T-helper 2 cell treated with Interferon-gamma antibody and Interleukin-4, amounts not matched to agents 5 μg/mL and 100 μg/mL, for 36 hours (primary cell): ENCODE data around the gene DNM1.

Experiments
- DNase-seq: peaks from one replicate; pipeline ENCODE4 v3.0.0; 2021; ENCODE audit warnings: low spot score
- H3K27ac Mint-ChIP-seq: one replicate; pipeline ENCODE4 v1.8.0; 2021; ENCODE audit warnings: mild to moderate bottlenecking, mixed read lengths
- H3K27me3 Mint-ChIP-seq: one replicate; pipeline ENCODE4 v1.8.0; 2021; ENCODE audit warnings: low read depth, mixed read lengths
- H3K36me3 Mint-ChIP-seq: one replicate; pipeline ENCODE4 v1.8.0; 2021; ENCODE audit warnings: low read depth, mixed read lengths
- H3K4me1 Mint-ChIP-seq: one replicate; pipeline ENCODE4 v1.8.0; 2021; ENCODE audit warnings: low read depth, mixed read lengths
- H3K4me3 Mint-ChIP-seq: one replicate; pipeline ENCODE4 v1.8.0; 2022; ENCODE audit warnings: mild to moderate bottlenecking, moderate library complexity, mixed read lengths
- H3K9me3 Mint-ChIP-seq: one replicate; pipeline ENCODE4 v1.8.0; 2021; ENCODE audit warnings: mixed read lengths

Gene DNM1

DNA sequence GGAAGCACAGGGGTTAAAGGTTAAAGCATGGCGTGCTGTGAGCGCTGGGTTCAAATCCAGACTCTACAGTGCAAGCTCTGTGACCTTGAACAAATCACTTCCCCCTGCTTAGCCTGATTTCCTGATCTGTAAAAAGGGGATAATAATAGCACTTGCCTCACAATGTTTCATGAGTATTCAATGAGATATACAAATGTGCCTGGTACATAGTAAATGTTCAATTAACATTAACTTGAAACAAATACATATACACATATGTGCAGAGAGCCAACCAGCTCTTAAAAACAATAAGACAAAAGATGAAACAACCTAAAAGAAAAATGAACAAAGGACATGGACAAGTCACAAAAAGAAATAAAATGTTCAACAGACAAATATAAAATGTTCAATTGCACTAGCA, 15.8 kb upstream of the DNM1 start:
- Mint-ChIP-seq H3K4me3 (no peak overlapping the region), H3K4me1 (peaks cover 17% of the 10 kb centered on the region), H3K9me3 (no peaks in the 10 kb centered on the region)

DNA sequence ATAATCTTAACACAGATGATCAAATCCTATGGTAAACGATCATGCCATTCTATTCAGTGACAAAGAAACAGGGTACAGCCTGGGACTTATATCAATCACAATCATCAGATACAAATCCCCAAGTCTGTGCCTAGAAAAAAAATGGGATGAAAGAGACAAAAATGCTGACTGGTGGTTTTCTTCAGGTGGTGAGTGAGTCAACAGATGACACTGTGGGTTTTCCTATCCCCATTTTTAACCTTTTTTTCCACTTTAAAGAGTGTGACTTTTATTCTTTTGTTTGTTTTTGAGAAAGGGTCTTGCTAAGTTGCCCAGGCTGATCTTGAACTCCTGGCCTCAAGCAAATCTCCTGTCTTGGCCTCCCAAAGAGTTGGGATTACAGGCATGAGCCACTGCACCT, 15.0 kb upstream of the DNM1 start:
- no peak overlapping the region for H3K4me3 Mint-ChIP-seq
- H3K27ac Mint-ChIP-seq, result no peak overlapping the region
- H3K27me3 Mint-ChIP-seq, result no peaks in the 10 kb centered on the region
- H3K36me3 Mint-ChIP-seq, result peaks cover 36% of the 10 kb centered on the region
- DNase-seq, result no peak
- H3K4me1 Mint-ChIP-seq, result peaks cover 21% of the 10 kb centered on the region
- no peaks in the 10 kb centered on the region for H3K9me3 Mint-ChIP-seq

More for the DNA sequence above, 15.8 kb upstream of the DNM1 start:
- Mint-ChIP-seq H3K36me3 (peaks cover 40% of the 10 kb centered on the region), H3K27ac (no peak overlapping the region), H3K27me3 (no peaks in the 10 kb centered on the region)
- no peak for DNase-seq

DNA sequence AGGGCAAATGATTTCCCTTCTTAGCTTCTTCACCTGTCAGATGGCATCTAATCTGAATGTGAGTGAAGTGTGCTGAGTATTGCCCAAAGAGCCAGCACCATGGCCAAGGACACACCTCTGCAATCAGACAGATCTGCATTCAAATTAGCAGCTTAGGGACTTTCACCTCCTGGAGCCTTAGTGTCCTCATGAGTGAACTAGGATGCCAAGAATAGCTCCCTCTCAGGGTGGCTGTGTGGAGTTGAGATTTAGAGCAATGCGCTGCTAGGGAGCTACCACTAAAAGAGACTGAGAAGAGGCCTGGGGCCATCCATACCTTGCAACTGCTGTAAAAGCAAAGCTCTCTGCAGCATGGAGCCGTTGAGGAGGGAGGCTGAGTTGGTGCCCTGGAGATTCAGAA, 13.2 kb upstream of the DNM1 start:
- Mint-ChIP-seq H3K27me3 (no peaks in the 10 kb centered on the region), H3K27ac (peak overlapping the region; percentile 81)
- DNase-seq, result no peak

DNA sequence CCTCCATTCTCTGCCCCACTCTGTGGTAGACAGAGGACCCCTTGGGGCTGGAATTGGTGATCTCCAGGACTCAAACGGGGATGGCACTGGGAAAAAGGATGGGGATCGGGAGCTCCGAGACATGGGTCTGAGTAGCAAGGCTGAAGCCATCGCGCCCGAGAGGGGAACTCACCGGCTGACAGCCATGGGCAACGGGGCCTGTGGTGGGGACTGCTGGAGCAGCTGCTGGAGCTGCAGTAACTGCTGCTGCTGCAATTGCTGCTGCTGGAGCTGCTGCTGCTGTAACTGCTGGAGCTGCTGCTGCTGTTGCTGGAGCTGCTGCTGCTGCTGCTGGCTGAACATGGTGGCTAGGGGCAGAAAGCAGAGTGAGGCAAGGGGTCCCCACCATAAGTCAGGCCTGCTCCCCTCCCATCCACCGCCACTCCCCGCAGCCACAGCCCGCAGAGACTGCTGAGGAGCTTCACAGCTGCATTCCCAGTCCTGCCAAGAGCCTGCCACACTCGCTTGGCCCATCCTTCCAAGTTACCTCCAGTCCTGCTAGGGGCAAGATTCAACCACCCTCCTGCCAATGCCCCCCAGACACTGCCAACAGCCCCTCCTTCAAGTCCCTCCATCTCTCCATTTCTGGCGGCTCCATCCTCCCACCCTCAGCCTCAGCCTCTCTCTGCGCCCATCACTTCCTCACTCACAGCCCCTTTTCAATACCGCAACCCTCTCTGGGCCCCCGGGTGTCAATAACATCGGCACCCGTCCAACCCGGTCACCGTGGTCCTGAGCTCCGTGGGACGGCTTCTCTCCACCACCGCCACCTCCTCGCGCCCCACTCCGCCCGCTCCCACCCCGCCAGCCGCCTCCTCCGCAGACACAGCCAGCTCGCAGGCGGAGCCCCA, 12.4 kb upstream of the DNM1 start:
- peak overlapping the region; percentile 92 for H3K27ac Mint-ChIP-seq
- peaks cover 21% of the 10 kb centered on the region for H3K4me1 Mint-ChIP-seq
- no peaks in the 10 kb centered on the region for H3K27me3 Mint-ChIP-seq
- DNase-seq, result no peak
- H3K9me3 Mint-ChIP-seq, result no peaks in the 10 kb centered on the region
- peak overlapping the region; percentile 98 for H3K4me3 Mint-ChIP-seq
- H3K36me3 Mint-ChIP-seq, result peaks cover 28% of the 10 kb centered on the region

More for the DNA sequence above, 13.2 kb upstream of the DNM1 start:
- H3K9me3 Mint-ChIP-seq, result no peaks in the 10 kb centered on the region
- peaks cover 31% of the 10 kb centered on the region for H3K36me3 Mint-ChIP-seq
- H3K4me1 Mint-ChIP-seq, result peaks cover 21% of the 10 kb centered on the region
- peak overlapping the region; percentile 98 for H3K4me3 Mint-ChIP-seq

DNA sequence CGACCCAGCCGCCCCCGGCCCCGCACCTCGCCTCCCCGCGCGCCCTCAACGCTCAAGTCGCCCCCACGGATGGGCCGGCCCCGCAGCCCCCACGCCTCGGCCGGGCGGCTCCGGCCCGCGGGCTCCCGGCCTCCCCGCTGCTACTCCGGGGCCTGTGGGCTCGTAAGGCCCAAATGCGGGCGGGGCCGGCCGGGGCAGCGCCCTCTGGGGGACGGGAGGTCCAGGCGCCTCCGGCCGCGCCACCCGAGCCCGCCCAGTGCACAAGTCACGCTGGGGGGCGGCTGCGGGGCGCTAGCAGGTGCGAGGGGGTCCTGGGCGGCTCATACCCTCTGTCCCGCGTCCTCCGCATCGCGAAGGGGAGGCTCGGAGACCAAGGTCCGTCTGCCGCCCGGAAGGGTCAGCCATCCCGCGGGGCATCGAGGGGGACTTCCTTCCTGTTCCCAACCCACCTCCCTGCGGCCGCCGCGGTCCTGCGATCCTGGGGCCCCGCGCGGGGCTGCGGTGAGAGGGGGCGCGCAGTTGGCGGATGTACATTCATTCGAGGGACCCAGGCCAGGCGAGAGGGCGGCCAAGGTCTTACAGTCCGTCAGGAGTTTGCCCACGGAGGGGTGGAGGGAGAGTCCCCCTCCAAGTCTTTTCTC, 11.7 kb upstream of the DNM1 start, which contains the start of gene CIZ1:
Gene CIZ1 (minus strand): TSS at position 167 of the 641 bp plus-strand sequence. CDS start 715 bp downstream, outside the sequence.
- Mint-ChIP-seq H3K27me3 (no peaks in the 10 kb centered on the region), H3K27ac (peak within 1 kb of the TSS; percentile 92), H3K9me3 (no peaks in the 10 kb centered on the region), H3K36me3 (peaks cover 26% of the 10 kb centered on the region), H3K4me1 (peaks cover 21% of the 10 kb centered on the region), H3K4me3 (peak within 1 kb of the TSS; percentile 98)
- DNase-seq, result peak; percentile 78

DNA sequence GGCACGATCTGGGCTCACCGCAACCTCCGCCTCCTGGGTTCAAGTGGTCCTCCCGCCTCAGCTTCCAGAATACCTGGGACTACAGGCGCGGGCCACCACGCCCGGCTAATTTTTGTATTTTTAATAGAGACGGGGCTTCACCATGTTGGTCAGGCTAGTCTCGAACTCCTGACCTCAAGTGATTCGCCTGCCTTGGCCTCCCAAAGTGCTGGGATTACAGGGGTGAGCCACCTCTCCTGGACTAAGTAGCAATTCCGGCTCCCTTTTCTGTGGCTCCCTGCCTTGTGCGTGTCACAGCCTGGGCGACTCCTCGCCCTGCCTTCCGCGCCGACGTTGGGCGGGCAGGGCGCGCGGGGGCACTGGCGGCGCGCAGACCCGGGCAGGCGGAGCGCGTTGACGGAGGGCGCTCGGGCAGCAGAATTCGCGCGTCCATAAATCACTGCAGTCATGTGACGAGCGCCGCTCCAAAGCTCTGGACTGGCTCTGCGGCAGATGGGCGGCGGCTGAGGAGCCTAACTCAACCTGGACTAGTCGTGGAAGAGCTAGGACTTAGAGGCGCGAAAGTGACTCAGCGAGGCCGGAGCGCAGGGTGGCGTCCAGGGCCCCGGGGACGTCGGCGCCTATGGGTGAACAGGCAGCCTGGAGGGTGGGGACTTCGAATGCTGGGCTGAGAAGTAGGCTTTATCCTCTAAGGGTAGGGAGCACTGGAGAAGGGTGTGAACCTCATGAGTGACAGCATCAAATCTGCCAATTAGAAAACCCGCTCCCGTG, 10.4 kb upstream of the DNM1 start:
- Mint-ChIP-seq H3K4me1 (peaks cover 20% of the 10 kb centered on the region), H3K27me3 (no peaks in the 10 kb centered on the region), H3K4me3 (peak overlapping the region; percentile 21), H3K9me3 (no peaks in the 10 kb centered on the region), H3K27ac (peak overlapping the region; percentile 36), H3K36me3 (peaks cover 20% of the 10 kb centered on the region)
- peak; percentile 58 for DNase-seq

DNA sequence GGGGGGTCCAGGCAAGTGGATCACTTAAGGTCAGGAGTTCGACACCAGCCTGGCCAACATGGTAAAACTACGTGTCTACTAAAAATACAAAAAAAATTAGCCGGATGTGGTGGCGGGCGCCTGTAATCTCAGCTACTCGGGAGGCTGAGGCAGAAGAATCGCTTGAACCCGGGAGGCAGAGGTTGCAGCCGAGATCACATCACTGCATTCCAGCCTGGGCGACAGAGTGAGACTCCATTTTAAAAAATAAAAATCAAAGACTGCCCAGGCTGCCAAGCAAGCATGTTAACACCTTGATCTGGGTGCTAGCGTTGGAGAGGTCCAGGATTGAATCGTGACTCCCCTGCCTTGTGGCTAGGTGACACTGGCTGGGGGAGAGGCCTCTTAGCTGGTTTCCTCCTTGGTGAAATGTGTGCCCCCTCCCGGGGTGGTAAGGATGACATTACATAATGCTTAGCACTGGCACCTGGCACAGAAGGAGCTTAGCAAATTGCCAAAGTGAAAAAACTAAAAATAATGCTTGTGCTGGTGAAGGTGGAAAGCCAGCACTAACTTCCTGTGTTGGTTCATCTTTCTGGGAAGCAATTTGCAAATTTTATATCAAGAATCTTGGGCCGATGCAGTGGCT, 9.6 kb upstream of the DNM1 start:
- no peak for DNase-seq
- Mint-ChIP-seq H3K27ac (no peak overlapping the region), H3K27me3 (no peaks in the 10 kb centered on the region), H3K4me3 (peak overlapping the region; percentile 21), H3K36me3 (peaks cover 14% of the 10 kb centered on the region), H3K4me1 (peaks cover 20% of the 10 kb centered on the region), H3K9me3 (no peaks in the 10 kb centered on the region)

DNA sequence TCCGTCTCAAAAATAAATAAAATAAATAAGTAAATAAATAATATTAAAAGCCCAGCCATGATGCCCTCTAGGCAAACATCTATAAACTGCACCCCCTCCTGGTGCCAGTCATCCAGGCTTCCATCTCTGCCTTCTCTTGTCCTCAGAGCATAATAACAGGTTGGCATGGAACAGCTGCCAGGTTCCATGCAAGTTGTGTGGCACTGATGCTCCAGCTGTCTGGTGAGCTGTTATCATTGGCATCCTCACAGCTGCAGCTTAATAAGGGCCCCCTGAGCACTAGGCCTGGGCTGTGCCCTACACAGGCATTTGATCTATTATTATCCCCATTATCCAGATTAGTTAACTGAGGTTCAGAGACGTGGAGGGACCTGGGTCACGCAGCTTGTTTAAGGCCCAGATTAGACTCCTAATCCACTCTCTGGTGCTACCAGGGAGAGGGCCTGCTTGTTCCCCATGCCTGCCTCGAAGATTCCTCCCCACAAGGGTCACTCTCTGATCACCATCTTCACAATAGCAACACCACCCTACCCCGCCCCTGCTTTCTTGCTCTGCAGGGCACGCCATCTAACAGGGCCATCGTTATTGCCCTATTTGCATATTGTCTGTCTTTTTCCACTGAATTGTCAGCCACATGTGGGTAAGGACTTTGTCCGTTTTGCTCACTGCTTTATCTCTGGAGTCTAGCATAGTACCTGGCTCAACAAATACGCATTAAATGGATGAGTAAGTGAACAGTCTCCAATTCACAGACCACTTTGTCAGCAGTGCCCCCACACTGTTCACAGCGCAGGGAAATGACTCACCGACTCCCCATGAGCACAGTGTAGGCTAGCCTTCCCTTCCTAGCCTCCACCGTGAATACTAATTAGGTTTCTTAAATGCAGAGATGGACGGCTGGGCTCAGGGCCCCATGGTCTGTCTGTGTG, 1.5 kb upstream of the DNM1 start:
- no peak overlapping the region for H3K4me3 Mint-ChIP-seq
- peaks cover 11% of the 10 kb centered on the region for H3K4me1 Mint-ChIP-seq
- peaks cover 29% of the 10 kb centered on the region for H3K27me3 Mint-ChIP-seq
- H3K36me3 Mint-ChIP-seq, result no peaks in the 10 kb centered on the region
- no peaks in the 10 kb centered on the region for H3K9me3 Mint-ChIP-seq
- H3K27ac Mint-ChIP-seq, result no peak overlapping the region
- DNase-seq, result no peak

DNA sequence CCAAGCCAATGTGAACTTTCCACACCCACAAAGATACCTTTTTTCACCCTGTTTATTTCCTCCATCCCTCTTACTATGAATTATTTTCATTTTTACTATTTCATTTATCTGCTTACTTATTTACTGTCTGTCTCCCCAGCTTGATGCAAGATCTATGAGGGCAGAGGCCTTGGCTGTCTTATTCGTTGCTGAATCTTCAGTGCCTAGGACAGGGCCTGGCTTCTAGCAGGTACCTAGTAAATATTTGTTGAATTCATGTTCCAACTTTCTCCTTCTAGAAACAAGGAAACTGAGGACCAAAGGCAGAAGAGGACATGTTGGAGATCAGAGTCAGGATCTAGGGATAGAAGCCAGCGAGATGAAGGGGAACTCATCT, 543 bp upstream of the DNM1 start:
- Mint-ChIP-seq H3K4me1 (peaks cover 11% of the 10 kb centered on the region), H3K4me3 (peak overlapping the region; percentile 75), H3K27ac (peak overlapping the region; percentile 63), H3K27me3 (peaks cover 33% of the 10 kb centered on the region), H3K36me3 (no peaks in the 10 kb centered on the region), H3K9me3 (no peaks in the 10 kb centered on the region)
- no peak for DNase-seq

DNA sequence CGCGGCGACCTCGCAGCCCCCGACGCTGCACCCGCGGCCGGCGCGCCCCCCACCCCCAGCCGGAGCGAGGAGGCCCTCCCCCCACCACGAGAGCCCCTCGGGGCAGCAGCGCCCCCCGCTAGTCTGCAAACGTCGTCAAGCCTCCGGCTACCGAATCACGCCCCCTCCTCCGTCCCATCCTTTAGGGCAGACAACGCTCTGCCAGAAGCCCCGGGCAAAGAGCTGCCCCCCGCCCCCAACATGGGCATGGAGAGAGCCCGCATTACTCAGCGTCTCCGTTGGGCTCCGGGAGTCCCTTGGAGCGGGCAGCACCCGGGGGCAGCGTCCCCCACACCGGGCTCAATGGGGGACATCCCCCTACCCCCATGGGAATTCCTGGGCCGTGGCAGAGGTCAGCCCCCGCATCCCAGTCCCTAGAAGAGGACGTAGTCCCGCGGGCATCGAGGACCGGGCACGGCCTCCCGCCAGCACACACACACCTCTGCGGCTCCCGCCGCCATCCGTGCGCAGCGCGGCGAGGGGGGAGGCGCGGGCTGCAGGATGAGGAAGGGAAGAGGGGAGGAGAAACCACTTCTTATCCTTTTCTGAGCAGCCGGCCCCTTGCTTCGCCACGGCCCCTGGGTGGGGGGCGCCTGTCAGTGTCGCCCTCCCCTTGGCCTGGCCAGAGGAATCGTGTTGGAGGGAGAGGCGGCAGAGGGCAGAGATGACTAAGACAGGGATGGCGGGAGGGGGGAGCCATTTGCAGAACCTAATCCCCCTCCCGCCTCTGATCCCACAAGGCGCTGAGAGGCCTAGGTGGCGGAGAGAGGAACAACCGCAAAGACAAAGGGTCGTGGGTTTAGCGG, 750 bp downstream of the DNM1 start:
- peak; percentile 13 for DNase-seq
- peaks cover 36% of the 10 kb centered on the region for H3K27me3 Mint-ChIP-seq
- H3K4me3 Mint-ChIP-seq, result peak overlapping the region; percentile 40
- no peak overlapping the region for H3K27ac Mint-ChIP-seq
- H3K36me3 Mint-ChIP-seq, result no peaks in the 10 kb centered on the region
- no peaks in the 10 kb centered on the region for H3K9me3 Mint-ChIP-seq
- H3K4me1 Mint-ChIP-seq, result peaks cover 11% of the 10 kb centered on the region

DNA sequence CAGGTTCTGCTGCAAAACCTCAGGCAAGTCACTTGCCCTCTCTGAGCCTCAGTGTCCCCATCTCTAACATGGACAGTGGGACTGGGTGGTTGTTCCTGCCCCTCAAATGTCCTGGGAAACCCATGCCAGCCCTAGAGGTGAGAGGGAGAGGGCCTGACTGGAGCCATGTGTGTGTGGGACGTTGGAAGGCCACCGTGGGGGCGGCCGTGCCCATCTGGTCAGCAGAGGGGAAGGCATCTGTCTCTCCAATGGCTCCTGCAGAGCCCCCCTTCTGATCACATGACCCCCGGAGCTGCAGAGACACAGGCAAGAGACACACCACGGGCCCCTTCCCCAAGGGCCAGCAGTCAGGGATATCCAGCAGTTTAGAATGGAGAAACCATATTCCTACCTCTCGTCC, 1.7 kb downstream of the DNM1 start:
- H3K27ac Mint-ChIP-seq, result no peak overlapping the region
- peaks cover 36% of the 10 kb centered on the region for H3K27me3 Mint-ChIP-seq
- peaks cover 11% of the 10 kb centered on the region for H3K4me1 Mint-ChIP-seq
- H3K4me3 Mint-ChIP-seq, result no peak overlapping the region
- no peak for DNase-seq
- H3K36me3 Mint-ChIP-seq, result no peaks in the 10 kb centered on the region
- no peaks in the 10 kb centered on the region for H3K9me3 Mint-ChIP-seq

DNA sequence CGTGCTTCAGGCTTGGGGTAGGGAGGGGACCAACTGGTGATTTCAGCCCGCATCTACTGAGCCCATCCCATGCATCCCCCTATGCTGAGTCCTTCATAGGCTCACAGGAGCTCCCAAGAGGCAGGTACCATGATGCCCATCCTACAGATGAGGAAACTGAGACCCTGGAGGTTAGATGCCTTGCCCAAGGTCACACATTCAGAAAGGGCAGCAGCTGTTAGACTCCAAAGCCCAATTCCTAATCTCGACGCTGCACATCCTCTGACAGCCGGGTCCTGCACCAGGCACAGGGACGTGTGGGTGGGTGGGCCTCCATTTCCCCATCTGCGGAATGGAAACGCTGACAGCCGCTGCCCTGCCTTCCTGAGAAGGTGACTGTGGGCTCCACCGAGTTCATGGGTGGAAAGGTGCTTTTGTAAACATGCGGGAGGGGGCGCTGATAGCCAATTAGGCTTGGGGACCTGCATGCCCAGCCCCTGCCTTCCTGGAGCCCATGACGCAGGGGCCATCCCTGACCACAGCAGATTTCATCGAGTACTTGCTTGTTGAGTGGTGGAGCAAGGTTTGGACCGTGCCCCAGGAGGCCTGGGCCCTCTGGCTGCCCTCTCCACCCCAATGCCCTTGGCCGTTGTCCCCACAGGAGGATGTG, 2.2 kb downstream of the DNM1 start:
- peaks cover 36% of the 10 kb centered on the region for H3K27me3 Mint-ChIP-seq
- no peak overlapping the region for H3K4me3 Mint-ChIP-seq
- DNase-seq, result no peak
- H3K4me1 Mint-ChIP-seq, result peaks cover 11% of the 10 kb centered on the region
- no peaks in the 10 kb centered on the region for H3K36me3 Mint-ChIP-seq
- H3K27ac Mint-ChIP-seq, result no peak overlapping the region
- no peaks in the 10 kb centered on the region for H3K9me3 Mint-ChIP-seq
